HL-60/S4 treated with retinoic acid at 250 ng/mL for 4 days and 3 days (cell line): Measurements from ENCODE around the gene CLMN.

Experiments used
- in situ Hi-C: fragments of 300-500 bp; cut with MboI; formaldehyde crosslinking; loops from 2 replicates; pipeline ENCODE4 v1.7.0; 2022; ENCODE audit warnings: low sequenced_read_pairs

Gene CLMN

GRCh38 chr14:95248432-95248831, 71.3 kb downstream of the CLMN start:
- in situ Hi-C loops = no loop called here

- in situ Hi-C loops = no loop called here
These were observed 72.8 kb downstream of the CLMN start for GRCh38 chr14:95246870-95247269.

DNA sequence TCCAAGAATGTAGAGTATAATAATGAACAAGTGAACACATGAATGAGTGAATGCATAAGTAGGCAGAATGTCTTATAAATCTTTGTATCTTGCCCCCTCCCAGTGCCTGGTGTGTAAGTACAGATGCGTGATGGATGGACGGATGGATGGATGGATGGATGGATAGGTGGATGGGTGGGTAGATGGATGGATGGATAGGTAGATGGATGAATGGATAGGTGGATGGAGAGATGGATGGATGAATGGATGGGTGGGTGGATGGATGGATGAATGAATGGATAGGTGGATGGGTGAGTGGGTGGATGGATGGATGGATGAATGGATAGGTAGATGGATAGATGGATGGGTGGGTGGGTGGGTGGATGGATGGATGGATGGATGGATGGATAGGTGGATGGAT, 74.4 kb downstream of the CLMN start:
- in situ Hi-C loops = no loop called here

DNA sequence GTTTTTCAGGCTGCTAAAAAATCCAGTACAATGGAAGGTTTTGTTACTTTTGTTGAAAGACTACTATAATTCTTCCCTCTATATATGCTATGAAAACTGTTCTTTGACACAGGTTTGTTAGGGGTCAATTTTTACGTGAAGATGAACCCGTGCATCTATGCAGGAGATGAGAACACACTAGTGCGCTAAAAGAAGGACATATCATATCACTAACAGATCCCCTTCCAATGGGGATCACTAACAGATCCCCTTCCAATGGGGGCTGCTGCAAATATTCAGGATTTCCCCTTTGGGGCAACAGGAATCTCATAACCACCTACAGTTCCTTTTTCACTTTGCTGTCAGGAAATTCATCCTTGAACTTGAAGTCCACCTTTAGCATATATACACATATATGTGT, 75.1 kb downstream of the CLMN start:
- in situ Hi-C loops = no loop called here

DNA sequence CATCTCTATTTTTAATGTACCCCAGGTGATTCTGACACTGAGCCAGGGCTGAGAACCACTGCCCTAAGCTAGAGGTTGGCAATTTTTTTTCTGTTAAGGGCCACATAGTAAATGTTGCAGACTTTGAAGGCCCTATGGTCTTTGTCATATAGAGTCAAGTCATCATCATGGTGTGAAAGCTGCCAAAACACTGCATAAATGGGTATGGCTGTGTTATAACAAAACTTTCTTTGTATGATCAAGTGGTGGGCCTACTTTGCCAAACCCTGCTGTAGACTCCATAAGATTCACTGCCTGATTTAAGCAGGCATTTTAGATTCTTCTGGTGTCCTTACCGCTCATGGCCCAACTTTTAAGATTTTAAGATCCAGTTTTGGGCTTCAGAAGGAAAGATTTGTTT, 76.8 kb downstream of the CLMN start:
- in situ Hi-C loops = no loop called here

GRCh38 chr14:95240859-95241813, 78.6 kb downstream of the CLMN start:
- in situ Hi-C loops = no loop called here

DNA sequence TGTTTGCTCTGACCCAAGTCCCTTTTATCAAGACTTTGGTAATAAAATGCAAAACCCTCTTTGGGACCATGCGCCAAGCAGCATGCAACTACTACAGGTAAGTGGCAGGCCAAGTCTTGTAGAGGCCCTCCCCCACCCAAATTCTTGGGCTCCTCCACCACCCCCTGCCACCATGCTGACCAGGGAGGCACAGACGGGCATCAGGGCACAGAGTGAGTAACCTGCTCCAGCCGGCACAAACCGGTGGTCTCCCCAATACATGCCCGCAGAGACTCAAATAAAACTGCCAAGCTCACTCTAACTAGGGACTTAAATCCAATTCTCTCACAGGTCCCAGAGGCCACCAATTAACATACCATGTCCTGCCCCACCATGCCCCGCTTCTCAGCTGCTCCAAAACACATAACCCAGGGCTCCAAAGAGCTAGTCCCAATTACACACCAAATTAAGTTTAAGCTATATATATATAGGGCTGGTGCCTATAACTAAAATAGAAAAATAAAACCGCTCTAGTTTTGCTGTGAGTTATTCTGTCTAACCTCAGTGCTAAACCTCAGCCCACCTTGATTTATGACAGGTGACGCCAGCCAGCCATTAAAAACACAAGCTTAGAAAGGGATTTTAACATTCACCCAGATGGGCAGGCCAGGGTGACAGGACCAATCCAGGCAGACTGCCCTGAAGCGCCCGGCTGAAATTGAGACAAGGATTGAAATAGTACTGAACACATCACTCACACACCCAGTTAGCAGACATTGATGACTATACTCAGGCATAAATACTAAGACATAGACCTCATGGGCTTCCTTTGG, 81.0 kb downstream of the CLMN start:
- in situ Hi-C loops = no loop called here

GRCh38 chr14:95237958-95238340, 81.8 kb downstream of the CLMN start:
- in situ Hi-C loops = no loop called here

DNA sequence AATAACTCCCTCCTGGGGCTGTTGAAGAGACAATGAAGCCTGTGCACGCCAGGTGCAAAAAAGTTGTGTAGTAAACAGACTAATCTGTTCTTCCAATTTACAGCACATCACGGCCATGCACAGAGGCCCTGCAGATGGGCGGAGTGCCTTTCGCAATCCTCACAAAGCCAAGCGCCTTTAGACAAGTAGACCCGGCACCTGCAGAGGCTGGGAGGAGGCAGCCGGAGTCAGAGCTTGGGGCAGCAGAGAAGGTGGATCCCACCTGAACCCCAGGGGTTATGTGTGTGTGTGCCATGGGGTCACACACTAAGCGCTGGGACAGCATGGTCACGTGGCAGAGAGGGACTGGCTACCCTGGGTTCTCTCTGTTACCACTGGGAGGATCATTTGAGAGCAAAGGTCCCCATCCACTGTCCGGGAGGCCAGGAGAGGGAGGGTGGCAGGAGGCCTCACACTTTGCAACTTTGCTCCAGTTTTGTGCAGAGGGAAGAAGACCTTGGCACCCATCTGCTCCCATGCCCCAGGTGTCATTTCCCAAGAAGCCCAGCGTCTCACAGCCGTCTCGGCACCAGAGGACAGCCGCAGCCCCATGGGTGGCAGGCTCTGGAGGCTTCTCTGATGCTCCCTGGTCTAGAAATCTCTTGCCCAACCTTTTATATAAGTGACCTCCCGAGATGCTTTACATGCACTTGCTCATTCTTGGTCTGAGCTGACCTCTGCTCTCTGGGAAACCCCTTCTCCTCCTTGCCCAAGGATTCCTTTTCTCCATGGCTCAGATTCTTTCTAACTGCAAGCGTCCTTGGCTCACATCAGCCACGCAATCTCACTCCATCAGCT, 82.4 kb downstream of the CLMN start:
- in situ Hi-C loops = no loop called here

DNA sequence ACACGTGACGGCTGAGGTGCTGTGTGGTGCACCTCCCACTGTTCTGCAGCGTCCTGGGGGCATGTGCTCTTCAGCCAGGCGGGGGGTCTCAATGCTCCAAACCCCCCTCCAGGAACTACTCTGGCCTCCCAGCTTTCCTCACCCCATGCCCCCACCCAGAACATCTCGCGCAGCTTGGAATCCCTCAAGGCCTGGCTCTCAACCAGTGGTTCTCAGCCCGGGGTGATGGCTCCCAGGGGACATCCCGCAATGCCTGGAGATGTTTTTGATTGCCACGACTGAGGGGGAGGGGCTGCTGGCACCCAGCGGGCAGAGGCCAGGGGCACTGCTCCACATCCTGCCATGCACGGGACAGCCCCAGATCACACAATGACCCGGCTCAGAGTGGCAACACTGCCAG, 83.5 kb downstream of the CLMN start:
- in situ Hi-C loops = no loop called here

DNA sequence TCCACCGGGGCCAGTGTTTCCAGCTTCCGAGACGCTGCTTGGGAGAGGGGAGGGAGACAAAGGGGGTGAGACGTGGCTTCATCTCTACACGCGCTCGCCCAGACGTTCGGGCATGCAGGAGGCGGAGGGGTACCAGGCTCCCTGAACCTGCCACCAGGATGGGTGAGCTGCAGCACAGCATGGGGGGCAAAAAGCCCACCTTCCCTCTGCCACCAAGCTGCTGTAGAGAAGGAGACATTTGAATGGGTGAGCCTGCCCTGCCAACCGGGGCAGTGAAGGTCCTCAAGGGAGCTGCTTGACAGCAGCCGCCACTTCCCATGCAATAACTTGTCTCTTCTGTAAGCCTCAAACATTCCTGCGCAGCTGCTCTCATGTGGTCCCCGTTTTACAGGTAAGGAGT, 83.9 kb downstream of the CLMN start:
- in situ Hi-C loops = no loop called here

DNA sequence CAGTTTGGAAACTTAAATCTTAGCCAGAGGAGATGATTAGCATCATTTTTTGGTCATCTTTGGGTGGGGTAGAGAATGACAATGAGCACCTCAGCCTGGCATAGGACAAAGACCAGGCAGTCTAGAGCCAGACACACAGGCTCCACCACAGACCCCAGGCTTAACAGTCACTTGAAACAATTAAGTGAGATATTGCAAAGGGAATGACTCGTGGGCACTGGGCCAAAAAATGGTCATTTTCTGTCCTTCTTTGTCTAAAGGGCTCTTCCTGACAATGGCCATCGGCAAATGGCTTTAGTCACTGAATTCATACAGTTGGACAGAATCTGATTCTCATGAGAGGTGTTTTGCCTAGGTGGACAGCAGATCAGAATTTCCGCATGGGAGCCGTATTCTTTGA, 84.4 kb downstream of the CLMN start:
- in situ Hi-C loops = no loop called here

- in situ Hi-C loops = no loop called here
These were observed 85.3 kb downstream of the CLMN start for GRCh38 chr14:95234426-95234825.

DNA sequence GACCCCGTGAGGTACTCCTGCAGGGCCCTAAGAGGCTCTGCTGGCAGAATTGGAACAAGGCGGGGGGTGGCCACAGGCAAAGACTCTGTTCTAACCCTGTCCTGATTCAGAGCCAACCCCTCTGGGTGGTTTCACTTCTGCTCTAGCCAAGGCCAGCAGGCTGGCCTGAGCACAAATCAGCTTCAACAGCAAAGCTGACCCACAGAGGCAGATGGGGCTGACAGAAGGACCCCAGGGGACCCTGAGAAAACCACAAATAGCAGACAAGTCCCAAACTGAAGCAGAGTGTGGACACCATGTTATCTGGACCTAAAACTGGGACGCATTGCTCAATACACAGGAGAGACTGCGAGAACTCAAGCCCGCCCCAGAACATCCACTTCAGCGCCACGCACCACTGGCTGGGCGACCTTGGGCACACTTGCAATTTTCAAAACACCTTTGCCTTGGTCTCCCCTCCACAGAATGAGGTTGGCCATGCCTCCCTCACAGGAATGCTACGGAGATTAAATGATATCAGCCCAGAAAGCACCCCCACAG, 85.9 kb downstream of the CLMN start:
- in situ Hi-C loops = no loop called here

- in situ Hi-C loops = no loop called here
These were observed 86.7 kb downstream of the CLMN start for GRCh38 chr14:95232894-95233584.

- in situ Hi-C loops = no loop called here
These were observed 87.6 kb downstream of the CLMN start for GRCh38 chr14:95231966-95232633.

GRCh38 chr14:95229749-95230148, 90.0 kb downstream of the CLMN start:
- in situ Hi-C loops = no loop called here

DNA sequence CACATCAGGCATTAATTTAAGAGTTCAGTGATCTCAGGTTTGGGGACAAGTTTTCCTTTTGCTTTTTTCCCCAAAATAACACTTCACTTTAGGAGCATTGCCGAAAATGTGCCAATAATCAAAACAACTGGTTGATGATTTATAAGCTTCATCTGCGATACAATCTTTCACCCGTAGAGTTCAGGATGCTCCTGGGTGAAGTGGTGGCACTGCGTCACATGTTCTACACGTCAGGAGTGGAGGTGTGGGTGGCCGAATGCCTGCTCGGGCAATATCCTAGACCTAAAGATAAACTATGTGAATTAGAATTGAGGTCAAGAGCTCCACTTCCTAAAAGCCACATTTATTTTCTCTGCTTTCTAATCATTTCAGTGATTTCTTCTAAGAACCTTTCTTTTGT, 91.5 kb downstream of the CLMN start:
- in situ Hi-C loops = no loop called here

- in situ Hi-C loops = no loop called here
These were observed 92.3 kb downstream of the CLMN start for GRCh38 chr14:95227279-95227860.
